HG02973 (cell line): Measurements from ENCODE around the gene NOLC1.

Source experiments
- ATAC-seq: cut with Tn5 transposase; IDR thresholded peaks from one replicate; pipeline ENCODE4 v1.9.1; 2021; ENCODE audit warnings: moderate library complexity; ENCODE audit not compliant: unreplicated experiment

The NOLC1 gene

GRCh38 chr10:102200751-102201640 lies 48.8 kb downstream of the NOLC1 start:
- ATAC-seq = no peak

GRCh38 chr10:102202386-102202785 lies 50.2 kb downstream of the NOLC1 start:
- ATAC-seq = no peak

GRCh38 chr10:102208311-102209035 lies 56.3 kb downstream of the NOLC1 start:
- no peak for ATAC-seq

GRCh38 chr10:102211615-102212299 lies 59.6 kb downstream of the NOLC1 start:
- no peak for ATAC-seq
